Karpas-422 (cell line): ENCODE data around the gene TMEM132A. TPM values are rescaled to one million over a fixed set of nuclear protein-coding genes. Genes with fewer than 3 reads are reported as not detected.
A peak's percentile ranks its signal among the peaks of the same experiment; 100 is the strongest.

Experiments used
- DNase-seq: peaks from one replicate; pipeline ENCODE4 v3.0.0-alpha.2; 2015
- H2AFZ ChIP-seq: fragments of 200-600 bp; sonication (generic); 2 replicates; pipeline ENCODE4 v1.6.1; 2014; ENCODE audit warnings: antibody characterized with exemption, low read length, mixed read lengths
- H3K27ac ChIP-seq: fragments of 200-600 bp; sonication (generic); 2 replicates; pipeline ENCODE4 v1.5.1; 2014; ENCODE audit warnings: mild to moderate bottlenecking, low read length, moderate library complexity
- H3K27me3 ChIP-seq: fragments of 200-600 bp; sonication (generic); 2 replicates; pipeline ENCODE4 v1.6.1; 2014; ENCODE audit warnings: low read length, mixed read lengths
- H3K36me3 ChIP-seq: fragments of 200-600 bp; sonication (generic); 2 replicates; pipeline ENCODE4 v1.6.1; 2014; ENCODE audit warnings: low read length, mixed read lengths; ENCODE audit not compliant: insufficient read depth
- H3K4me1 ChIP-seq: fragments of 200-600 bp; sonication (generic); 2 replicates; pipeline ENCODE4 v1.6.1; 2014; ENCODE audit warnings: mild to moderate bottlenecking, low read length, mixed read lengths
- H3K4me2 ChIP-seq: fragments of 200-600 bp; sonication (generic); 2 replicates; pipeline ENCODE4 v1.6.1; 2014; ENCODE audit warnings: low read length, low read depth, mild to moderate bottlenecking; ENCODE audit not compliant: poor library complexity, severe bottlenecking
- H3K4me3 ChIP-seq: fragments of 200-600 bp; sonication (generic); 2 replicates; pipeline ENCODE4 v1.5.1; 2014; ENCODE audit warnings: mild to moderate bottlenecking, antibody characterized with exemption, low read length, mixed read lengths
- H3K79me2 ChIP-seq: fragments of 200-600 bp; sonication (generic); 2 replicates; pipeline ENCODE4 v1.6.1; 2014; ENCODE audit warnings: mild to moderate bottlenecking, low read length, mixed read lengths
- H3K9ac ChIP-seq: fragments of 200-600 bp; sonication (generic); 2 replicates; pipeline ENCODE4 v1.6.0; 2014; ENCODE audit warnings: low read length
- H3K9me2 ChIP-seq: fragments of 200-600 bp; sonication (generic), shearing (Covaris generic); replicated peaks from 2 replicates; pipeline ENCODE4 v1.6.0; 2014; ENCODE audit warnings: mild to moderate bottlenecking, low read length, moderate library complexity; ENCODE audit not compliant: insufficient read depth
- H3K9me3 ChIP-seq: fragments of 300-700, 200-600 bp; sonication (generic); 2 replicates; pipeline ENCODE4 v1.6.1; 2014; ENCODE audit warnings: low read length, mixed read lengths
- H4K20me1 ChIP-seq: fragments of 200-600 bp; sonication (generic); 2 replicates; pipeline ENCODE4 v1.6.1; 2014; ENCODE audit warnings: mild to moderate bottlenecking, antibody characterized with exemption, low read length, low read depth; ENCODE audit not compliant: insufficient read depth
- total RNA-seq: library from RNA; depleted of rRNA; stranded (reverse); fragments of >200 nt; shearing (Covaris generic); gene quantifications from 2 replicates; pipeline ENCODE4 v1.2.3, GENCODE V29; 2014; ENCODE audit warnings: low replicate concordance

Gene TMEM132A
- total RNA-seq, 1 experiment from 2014 or later: 1.6 TPM

DNA sequence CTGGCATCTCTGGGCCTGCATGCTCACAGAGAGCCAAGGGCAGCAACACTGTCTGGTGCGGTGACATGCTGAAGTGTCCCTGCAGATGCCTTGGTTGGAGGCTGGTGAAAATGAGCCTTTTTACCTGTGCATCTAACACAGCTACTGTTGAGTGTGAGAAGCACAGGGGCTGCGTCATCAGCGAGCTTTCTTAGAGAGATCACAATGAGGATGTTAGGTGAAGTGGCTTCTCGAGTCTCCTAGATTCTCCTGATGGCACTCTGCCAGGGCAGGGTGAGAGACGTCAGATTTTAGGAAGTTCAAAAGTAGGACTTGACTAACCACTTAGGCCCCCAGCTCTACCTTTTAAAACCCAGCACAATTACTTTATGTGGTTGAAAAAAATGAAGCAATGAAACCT is 31.3 kb downstream of the TMEM132A start:
- no peaks in the 10 kb centered on the region for H4K20me1 ChIP-seq
- no peaks in the 10 kb centered on the region for H3K9me2 ChIP-seq
- H3K9me3 ChIP-seq: no peaks in the 10 kb centered on the region
- peaks cover 25% of the 10 kb centered on the region for H3K4me1 ChIP-seq
- DNase-seq: no peak
- no peak overlapping the region for H3K4me2 ChIP-seq
- H3K27me3 ChIP-seq: no peaks in the 10 kb centered on the region
- H3K4me3 ChIP-seq: no peak overlapping the region
- H2AFZ ChIP-seq: no peak overlapping the region
- peaks cover 11% of the 10 kb centered on the region for H3K79me2 ChIP-seq
- no peak overlapping the region for H3K27ac ChIP-seq
- no peaks in the 10 kb centered on the region for H3K36me3 ChIP-seq
- H3K9ac ChIP-seq: no peak overlapping the region

DNA sequence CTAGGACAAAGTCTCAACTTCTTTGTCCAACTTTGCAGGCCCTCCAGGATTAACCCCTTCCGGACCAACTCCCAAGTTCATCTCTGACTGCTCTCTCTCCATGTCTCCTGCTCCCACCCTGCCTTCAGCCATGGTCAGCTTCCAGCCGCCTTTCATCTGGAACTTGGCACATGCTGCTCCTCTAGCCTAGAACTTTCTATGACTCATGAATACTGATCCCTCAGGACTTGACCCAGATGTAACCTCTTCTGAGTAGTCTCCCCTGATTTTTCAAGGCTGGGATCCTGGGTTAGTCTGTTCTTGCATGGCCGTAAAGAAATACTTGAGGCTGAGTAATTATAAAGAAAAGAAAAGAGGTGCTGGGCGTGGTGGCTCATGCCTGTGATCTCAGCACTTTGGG is 32.9 kb downstream of the TMEM132A start:
- Histone ChIP-seq H3K4me1 (peaks cover 14% of the 10 kb centered on the region), H4K20me1 (no peaks in the 10 kb centered on the region), H3K27me3 (no peaks in the 10 kb centered on the region), H3K4me2 (no peak overlapping the region), H2AFZ (no peak overlapping the region), H3K9ac (no peak overlapping the region), H3K9me2 (no peaks in the 10 kb centered on the region), H3K27ac (no peak overlapping the region), H3K36me3 (no peaks in the 10 kb centered on the region), H3K9me3 (no peaks in the 10 kb centered on the region), H3K4me3 (no peak overlapping the region), H3K79me2 (no peaks in the 10 kb centered on the region)
- DNase-seq: no peak

DNA sequence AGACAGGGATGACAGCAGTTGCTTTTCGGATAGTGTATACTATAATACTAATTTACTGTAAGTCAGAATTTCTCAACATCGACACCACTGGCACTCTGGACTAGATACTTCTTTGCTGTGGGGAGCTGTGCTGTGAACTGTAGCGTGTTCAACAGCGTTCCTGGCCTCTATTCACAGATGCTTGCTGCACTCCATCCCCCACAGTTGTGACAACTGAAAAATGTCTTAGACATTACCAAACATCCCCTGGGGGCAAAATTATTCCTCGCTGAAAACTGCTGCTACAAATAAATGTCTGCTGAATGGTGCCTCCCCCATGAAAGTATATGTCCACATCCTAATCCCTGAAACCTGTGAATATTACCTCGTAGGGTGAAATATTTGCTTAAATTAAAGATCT is 35.2 kb downstream of the TMEM132A start:
- DNase-seq: no peak
- H3K9me3 ChIP-seq: no peaks in the 10 kb centered on the region
- H3K4me2 ChIP-seq: no peak overlapping the region
- no peak overlapping the region for H3K27ac ChIP-seq
- no peaks in the 10 kb centered on the region for H3K36me3 ChIP-seq
- no peaks in the 10 kb centered on the region for H4K20me1 ChIP-seq
- no peak overlapping the region for H3K9ac ChIP-seq
- H3K79me2 ChIP-seq: no peaks in the 10 kb centered on the region
- H3K9me2 ChIP-seq: no peaks in the 10 kb centered on the region
- H3K4me1 ChIP-seq: peaks cover 4% of the 10 kb centered on the region; the same call in 1 of the 2 replicates
- no peak overlapping the region for H2AFZ ChIP-seq
- no peaks in the 10 kb centered on the region for H3K27me3 ChIP-seq
- no peak overlapping the region for H3K4me3 ChIP-seq

DNA sequence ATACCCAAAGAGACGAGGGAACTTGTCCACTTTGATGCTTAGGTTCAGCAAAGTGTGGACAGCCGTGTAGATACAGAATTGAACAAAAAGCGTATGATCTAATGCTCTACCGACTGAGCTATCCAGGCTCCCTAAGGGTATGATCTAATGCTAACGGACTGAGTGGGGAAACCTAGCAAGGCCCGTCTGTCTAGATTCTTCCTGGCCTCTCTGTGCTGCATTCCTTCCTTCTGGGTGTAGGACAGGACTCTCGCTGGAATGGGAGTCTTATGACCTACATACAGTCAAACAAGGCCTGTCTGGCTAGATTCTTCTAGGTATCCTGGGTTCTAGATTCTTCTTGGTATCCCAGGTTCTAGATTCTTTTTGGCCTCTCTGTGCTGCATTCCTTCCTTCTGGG is 36.1 kb downstream of the TMEM132A start:
- Histone ChIP-seq H3K4me2 (no peak overlapping the region), H3K4me1 (peaks cover 3% of the 10 kb centered on the region; the same call in 1 of the 2 replicates), H3K9me3 (no peaks in the 10 kb centered on the region), H4K20me1 (no peaks in the 10 kb centered on the region), H3K27me3 (no peaks in the 10 kb centered on the region), H2AFZ (no peak overlapping the region), H3K9me2 (no peaks in the 10 kb centered on the region), H3K9ac (no peak overlapping the region), H3K4me3 (no peak overlapping the region), H3K27ac (no peak overlapping the region), H3K79me2 (no peaks in the 10 kb centered on the region), H3K36me3 (no peaks in the 10 kb centered on the region)
- no peak for DNase-seq

DNA sequence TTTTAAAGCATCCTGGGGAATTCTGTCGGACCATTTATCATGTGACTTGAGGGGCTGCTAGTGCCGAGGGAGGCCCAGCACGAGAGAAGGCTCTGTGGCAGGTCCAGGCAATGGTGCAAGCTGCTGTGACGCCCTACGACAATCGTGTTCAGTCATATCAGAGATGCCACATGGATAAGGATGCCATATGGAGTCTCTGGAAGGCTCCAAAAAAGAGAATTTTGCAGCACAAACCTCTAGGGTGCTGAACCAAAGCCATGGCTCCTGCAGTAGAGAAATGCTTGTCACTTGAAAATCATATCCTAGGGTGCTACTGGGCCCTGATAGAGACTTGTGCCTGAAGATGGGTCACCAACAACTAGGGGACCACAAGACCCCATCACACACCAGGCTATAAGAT is 40.5 kb downstream of the TMEM132A start:
- Histone ChIP-seq H3K9me2 (no peaks in the 10 kb centered on the region), H3K36me3 (no peaks in the 10 kb centered on the region), H3K9me3 (no peaks in the 10 kb centered on the region), H3K4me1 (peaks cover 3% of the 10 kb centered on the region; the same call in 1 of the 2 replicates), H3K27me3 (no peaks in the 10 kb centered on the region), H2AFZ (no peak overlapping the region), H3K27ac (no peak overlapping the region), H4K20me1 (no peaks in the 10 kb centered on the region), H3K4me3 (no peak overlapping the region), H3K79me2 (no peaks in the 10 kb centered on the region), H3K4me2 (no peak overlapping the region), H3K9ac (no peak overlapping the region)
- no peak for DNase-seq

DNA sequence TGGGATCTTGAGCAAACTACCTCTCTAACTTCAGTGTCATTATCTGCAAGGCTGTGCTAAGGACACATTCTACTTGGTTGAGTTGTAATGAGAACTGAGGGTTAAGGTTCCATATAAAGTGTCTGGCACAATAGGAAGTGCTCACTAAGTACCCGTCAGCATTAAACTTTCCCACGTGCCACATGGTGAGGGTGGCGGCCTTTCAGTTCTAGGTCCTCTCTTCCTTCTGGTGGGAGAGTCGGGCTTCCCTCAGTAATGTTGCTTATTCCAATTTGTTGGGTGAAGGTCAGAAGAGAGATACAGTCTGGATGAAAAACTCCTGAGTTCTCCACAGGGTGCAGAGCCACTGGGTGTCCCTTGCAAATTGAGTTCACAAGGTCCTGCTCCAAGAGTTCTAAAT is 42.6 kb downstream of the TMEM132A start:
- no peaks in the 10 kb centered on the region for H3K79me2 ChIP-seq
- no peak overlapping the region for H2AFZ ChIP-seq
- H4K20me1 ChIP-seq: no peaks in the 10 kb centered on the region
- no peak overlapping the region for H3K4me3 ChIP-seq
- no peaks in the 10 kb centered on the region for H3K9me3 ChIP-seq
- no peak overlapping the region for H3K4me2 ChIP-seq
- no peak overlapping the region for H3K9ac ChIP-seq
- no peaks in the 10 kb centered on the region for H3K9me2 ChIP-seq
- DNase-seq: no peak
- no peaks in the 10 kb centered on the region for H3K27me3 ChIP-seq
- H3K4me1 ChIP-seq: peaks cover under 1% of the 10 kb centered on the region; the same call in 1 of the 2 replicates
- H3K36me3 ChIP-seq: no peaks in the 10 kb centered on the region
- no peak overlapping the region for H3K27ac ChIP-seq

DNA sequence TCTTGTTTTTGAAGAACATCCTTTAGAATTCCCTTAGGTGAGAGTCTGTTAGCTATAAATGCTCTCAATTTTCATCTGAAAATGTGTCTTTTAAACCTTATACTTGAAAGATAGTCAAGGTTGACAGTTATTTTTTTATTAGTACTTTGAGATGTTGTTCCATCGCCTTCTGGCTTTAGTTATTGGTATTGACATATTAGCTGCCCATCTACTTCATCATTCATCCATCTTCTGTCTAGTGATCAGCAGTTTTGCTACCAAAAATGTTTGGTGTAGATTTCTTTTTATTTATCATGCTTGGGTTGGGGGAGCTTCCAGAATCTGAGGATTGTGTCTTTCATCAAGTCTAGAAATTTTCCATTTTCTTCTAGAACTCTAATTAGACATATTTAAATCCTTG is 44.0 kb downstream of the TMEM132A start:
- no peaks in the 10 kb centered on the region for H4K20me1 ChIP-seq
- H2AFZ ChIP-seq: no peak overlapping the region
- H3K9me2 ChIP-seq: no peaks in the 10 kb centered on the region

DNA sequence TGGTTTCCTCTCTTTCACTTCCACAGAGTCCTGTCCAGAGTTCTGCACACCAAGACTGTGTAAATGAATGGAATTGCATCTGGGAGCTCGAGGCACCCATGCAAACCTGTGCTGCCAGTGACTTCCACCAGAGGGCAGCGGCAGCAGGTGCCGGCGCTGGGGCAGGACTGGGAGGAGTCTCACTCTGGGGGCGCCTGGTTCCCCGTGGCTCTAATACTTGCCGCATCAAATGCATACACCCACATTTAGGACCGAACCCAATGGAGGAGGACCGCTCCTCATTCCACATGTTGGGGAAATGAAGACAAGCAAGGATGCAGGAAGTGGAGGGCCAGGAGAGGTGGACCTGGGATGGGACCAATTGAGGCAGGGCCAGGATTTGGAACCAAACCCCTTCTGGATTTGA is 46.1 kb downstream of the TMEM132A start:
- Histone ChIP-seq H3K9me3 (no peaks in the 10 kb centered on the region), H3K9me2 (no peaks in the 10 kb centered on the region), H3K27ac (no peak overlapping the region), H2AFZ (no peak overlapping the region), H3K9ac (no peak overlapping the region), H3K4me2 (no peak overlapping the region), H3K27me3 (no peaks in the 10 kb centered on the region), H3K79me2 (no peaks in the 10 kb centered on the region), H3K4me3 (no peak overlapping the region), H3K36me3 (no peaks in the 10 kb centered on the region), H4K20me1 (no peaks in the 10 kb centered on the region), H3K4me1 (no peaks in the 10 kb centered on the region; the same call in 1 of the 2 replicates)
- DNase-seq: peak; percentile 89

More for the DNA sequence above, 44.0 kb downstream of the TMEM132A start:
- H3K4me1 ChIP-seq: no peaks in the 10 kb centered on the region; the same call in 1 of the 2 replicates
- H3K27me3 ChIP-seq: no peaks in the 10 kb centered on the region
- H3K4me3 ChIP-seq: no peak overlapping the region
- no peaks in the 10 kb centered on the region for H3K9me3 ChIP-seq
- H3K79me2 ChIP-seq: no peaks in the 10 kb centered on the region
- no peak overlapping the region for H3K9ac ChIP-seq
- DNase-seq: no peak
- H3K4me2 ChIP-seq: no peak overlapping the region
- no peak overlapping the region for H3K27ac ChIP-seq
- no peaks in the 10 kb centered on the region for H3K36me3 ChIP-seq

DNA sequence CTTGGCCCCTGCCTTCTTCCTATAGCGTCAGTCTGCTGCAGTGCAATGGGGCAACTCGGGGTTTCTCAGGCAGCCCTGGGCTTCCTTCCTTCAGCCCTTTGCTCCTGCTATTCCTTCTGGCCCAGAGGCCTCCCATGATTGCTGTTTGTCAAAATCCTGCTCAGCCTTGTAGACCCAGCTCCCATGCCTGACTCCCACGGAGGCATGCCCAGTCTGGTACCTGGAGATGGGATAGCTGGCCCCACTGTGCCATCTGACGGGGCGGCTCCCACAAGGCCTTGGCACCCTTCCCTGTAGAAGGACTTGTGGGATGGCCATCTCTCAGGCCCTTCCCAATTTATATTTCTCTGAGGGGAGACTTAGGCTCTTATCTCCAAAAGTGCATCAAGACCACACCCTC is 46.6 kb downstream of the TMEM132A start:
- Histone ChIP-seq H4K20me1 (no peaks in the 10 kb centered on the region), H3K4me2 (no peak overlapping the region), H3K4me1 (no peaks in the 10 kb centered on the region; the same call in 1 of the 2 replicates), H3K79me2 (no peaks in the 10 kb centered on the region), H3K4me3 (no peak overlapping the region), H2AFZ (no peak overlapping the region), H3K36me3 (no peaks in the 10 kb centered on the region), H3K9me3 (no peaks in the 10 kb centered on the region), H3K27me3 (no peaks in the 10 kb centered on the region), H3K27ac (no peak overlapping the region), H3K9ac (no peak overlapping the region), H3K9me2 (no peaks in the 10 kb centered on the region)
- no peak for DNase-seq
